Measurements from ENCODE around the gene VAV2.

VAV2 gene

GRCh38 chr9:133715295-133715865 lies 276.7 kb downstream of the VAV2 start:
- DNase-seq: no peak

GRCh38 chr9:133714606-133715294 lies 277.4 kb downstream of the VAV2 start:
- no peak for DNase-seq

- DNase-seq: no peak
Measured at GRCh38 chr9:133713960-133714495, 278.1 kb downstream of the VAV2 start.

GRCh38 chr9:133713150-133713959 lies 278.8 kb downstream of the VAV2 start:
- no peak for DNase-seq

GRCh38 chr9:133712221-133713100 lies 279.7 kb downstream of the VAV2 start:
- no peak for DNase-seq

Measured in NCI-H187 treated with DMSO at 0.1 percent for 48 hours (cell line).